Measurements from ENCODE around the gene SLC24A4. TPM values are rescaled to one million over a fixed set of nuclear protein-coding genes. Genes with fewer than 3 reads are reported as not detected.

The SLC24A4 gene
- polyA plus RNA-seq, 1 donor (not counting 4 experiments of a cell fraction or from before 2014, with no cell fraction given) = 0.10 TPM

DNA sequence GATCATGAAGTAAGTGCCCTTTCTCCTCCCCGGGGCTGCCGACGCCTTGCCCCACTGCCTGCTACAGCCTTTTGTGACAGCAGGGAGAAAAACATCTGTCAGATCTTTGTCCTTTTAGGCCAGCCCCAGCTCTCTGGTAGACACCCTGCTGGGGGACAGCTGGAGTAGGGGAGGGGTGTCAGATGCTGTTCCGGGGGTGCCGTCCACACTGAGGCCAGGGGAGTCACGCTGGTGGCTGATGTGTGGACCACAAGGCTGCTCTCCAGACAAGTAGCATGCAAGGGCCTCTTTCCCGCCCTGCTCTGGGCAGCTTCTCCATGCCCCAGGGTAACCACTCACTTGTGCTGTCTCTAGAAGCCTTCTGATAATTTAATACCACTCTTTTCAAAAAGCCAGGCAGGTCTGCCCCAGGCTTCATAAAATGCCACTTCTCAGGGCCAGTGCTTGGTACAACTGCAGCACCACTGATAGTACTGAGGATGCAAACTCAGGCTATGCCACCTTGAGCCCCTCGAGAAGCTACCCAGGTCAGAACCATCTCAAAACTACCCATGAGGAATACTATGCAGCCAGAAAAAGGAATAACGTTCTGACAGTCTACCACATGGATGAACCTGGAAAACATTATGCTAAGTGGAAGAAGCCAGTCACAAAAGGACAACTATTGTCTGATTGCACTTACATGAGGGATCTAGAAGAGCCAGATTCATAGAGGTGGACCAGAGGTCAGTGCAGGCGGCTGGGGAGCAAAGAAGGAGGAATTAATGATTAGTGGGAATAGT is 124.6 kb downstream of the SLC24A4 start:
- no peaks in the 10 kb centered on the region for H3K4me1 ChIP-seq (ENCODE audit: control insufficient read depth, extremely low read depth, insufficient read depth, low read length)
- H4K20me1 ChIP-seq (ENCODE audit: control insufficient read depth, extremely low read depth, insufficient read depth, low read length) = no peaks in the 10 kb centered on the region
- H3K36me3 ChIP-seq (ENCODE audit: control insufficient read depth in 2 of 2, extremely low read depth in 1 of 2, insufficient read depth in 2 of 2, low read length in 2 of 2) = no peaks in the 10 kb centered on the region
- H3K9me3 ChIP-seq (ENCODE audit: control insufficient read depth, low read depth, low read length) = no peaks in the 10 kb centered on the region
- H3K27me3 ChIP-seq (ENCODE audit: control insufficient read depth, extremely low read depth, insufficient read depth, low read length) = no peaks in the 10 kb centered on the region
- no peak overlapping the region for H3K27ac ChIP-seq (ENCODE audit: control insufficient read depth, insufficient read depth, low read length)
- no peaks in the 10 kb centered on the region for H3K9me1 ChIP-seq (ENCODE audit: control insufficient read depth, extremely low read depth, insufficient read depth, low read length)
- no peak overlapping the region for H3K4me2 ChIP-seq (ENCODE audit: control insufficient read depth, extremely low read depth, insufficient read depth, low read depth, low read length)
- dilution Hi-C loops (cut with MboI; ENCODE audit: extremely low pct_ligation_motif_present, low sequenced_read_pairs) = no loop called here
- no peak overlapping the region for H3K9ac ChIP-seq (ENCODE audit: control insufficient read depth, extremely low read depth, insufficient read depth, low read length)
- TF ChIP-seq EZH2 (IDR thresholded peaks at IDR 0.05; ENCODE audit: low read length) (no peak), CTCF (optimal IDR thresholded peaks at IDR 0.05 in 1 of 3, IDR thresholded peaks at IDR 0.05 in 1 of 3, conservative IDR thresholded peaks at IDR 0.05 in 1 of 3; ENCODE audit: extremely low read depth in 1 of 3, insufficient read depth in 2 of 3, low read length in 3 of 3) (no peak)
- H2AFZ ChIP-seq (ENCODE audit: control insufficient read depth, low read length) = no peak overlapping the region
- no peaks in the 10 kb centered on the region for H3K79me2 ChIP-seq (ENCODE audit: control insufficient read depth, insufficient read depth, low read length)
- FAIRE-seq = no peak
- DNase-seq (ENCODE audit: low read depth, low spot score) = no peak
- H3K4me3 ChIP-seq (ENCODE audit: control insufficient read depth in 2 of 3, extremely low read depth in 1 of 3, insufficient read depth in 2 of 3, low read depth in 1 of 3, low read length in 3 of 3) = no peak overlapping the region

DNA sequence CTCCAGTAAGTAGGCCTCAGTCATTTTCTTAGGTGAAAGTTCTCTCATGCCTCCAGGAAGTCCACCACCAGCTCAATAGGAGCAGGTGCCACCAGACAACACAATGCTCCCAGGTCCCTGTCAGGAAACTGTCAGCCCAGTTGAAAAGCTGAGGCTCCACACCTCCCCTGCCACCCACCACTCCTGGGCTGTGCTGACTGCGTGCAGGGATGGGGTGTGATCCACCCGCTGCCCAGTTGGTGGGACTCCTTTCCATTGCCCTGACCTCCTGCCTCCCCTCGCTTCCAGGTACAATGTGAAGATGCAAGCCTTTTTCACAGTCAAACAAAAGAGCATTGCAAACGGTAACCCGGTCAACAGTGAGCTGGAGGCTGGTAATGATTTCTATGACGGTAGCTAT is 125.8 kb downstream of the SLC24A4 start:
- FAIRE-seq = no peak
- no peak for TF ChIP-seq CTCF (optimal IDR thresholded peaks at IDR 0.05 in 1 of 3, IDR thresholded peaks at IDR 0.05 in 1 of 3, conservative IDR thresholded peaks at IDR 0.05 in 1 of 3; ENCODE audit: extremely low read depth in 1 of 3, insufficient read depth in 2 of 3, low read length in 3 of 3)
- no peak for TF ChIP-seq EZH2 (IDR thresholded peaks at IDR 0.05; ENCODE audit: low read length)
- no peaks in the 10 kb centered on the region for H3K9me1 ChIP-seq (ENCODE audit: control insufficient read depth, extremely low read depth, insufficient read depth, low read length)
- no peaks in the 10 kb centered on the region for H4K20me1 ChIP-seq (ENCODE audit: control insufficient read depth, extremely low read depth, insufficient read depth, low read length)
- H3K4me3 ChIP-seq (ENCODE audit: control insufficient read depth in 2 of 3, extremely low read depth in 1 of 3, insufficient read depth in 2 of 3, low read depth in 1 of 3, low read length in 3 of 3) = no peak overlapping the region
- no peaks in the 10 kb centered on the region for H3K36me3 ChIP-seq (ENCODE audit: control insufficient read depth in 2 of 2, extremely low read depth in 1 of 2, insufficient read depth in 2 of 2, low read length in 2 of 2)
- H3K27me3 ChIP-seq (ENCODE audit: control insufficient read depth, extremely low read depth, insufficient read depth, low read length) = no peaks in the 10 kb centered on the region
- no peaks in the 10 kb centered on the region for H3K9me3 ChIP-seq (ENCODE audit: control insufficient read depth, low read depth, low read length)
- no peak overlapping the region for H3K27ac ChIP-seq (ENCODE audit: control insufficient read depth, insufficient read depth, low read length)
- no peak overlapping the region for H2AFZ ChIP-seq (ENCODE audit: control insufficient read depth, low read length)
- no peaks in the 10 kb centered on the region for H3K79me2 ChIP-seq (ENCODE audit: control insufficient read depth, insufficient read depth, low read length)
- H3K9ac ChIP-seq (ENCODE audit: control insufficient read depth, extremely low read depth, insufficient read depth, low read length) = no peak overlapping the region
- no peak overlapping the region for H3K4me2 ChIP-seq (ENCODE audit: control insufficient read depth, extremely low read depth, insufficient read depth, low read depth, low read length)
- no peak for DNase-seq (ENCODE audit: low read depth, low spot score)
- dilution Hi-C loops (cut with MboI; ENCODE audit: extremely low pct_ligation_motif_present, low sequenced_read_pairs) = no loop called here
- no peaks in the 10 kb centered on the region for H3K4me1 ChIP-seq (ENCODE audit: control insufficient read depth, extremely low read depth, insufficient read depth, low read length)
